ENCODE measurements around the gene PPP1CB.

PPP1CB gene

DNA sequence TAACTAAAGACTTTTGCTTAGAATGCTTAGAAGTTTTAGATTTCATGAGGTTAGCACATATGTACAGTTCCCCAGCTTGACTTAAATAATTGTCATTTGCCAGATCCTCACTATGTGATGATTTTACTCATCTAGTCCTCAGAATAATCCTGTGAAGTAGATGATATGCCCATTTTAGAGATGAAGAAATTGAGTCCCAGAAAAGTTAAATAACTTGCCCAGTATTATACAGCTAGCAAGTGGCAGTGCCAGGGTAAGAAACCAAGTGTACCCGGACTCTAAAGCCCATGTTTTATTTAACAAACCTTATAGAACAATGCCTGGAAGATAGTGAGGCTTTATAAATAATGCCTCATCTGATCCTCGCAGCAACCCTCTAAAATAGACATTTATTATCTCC, 87.3 kb downstream of the PPP1CB start:
- TF ChIP-seq, protein P1, sequence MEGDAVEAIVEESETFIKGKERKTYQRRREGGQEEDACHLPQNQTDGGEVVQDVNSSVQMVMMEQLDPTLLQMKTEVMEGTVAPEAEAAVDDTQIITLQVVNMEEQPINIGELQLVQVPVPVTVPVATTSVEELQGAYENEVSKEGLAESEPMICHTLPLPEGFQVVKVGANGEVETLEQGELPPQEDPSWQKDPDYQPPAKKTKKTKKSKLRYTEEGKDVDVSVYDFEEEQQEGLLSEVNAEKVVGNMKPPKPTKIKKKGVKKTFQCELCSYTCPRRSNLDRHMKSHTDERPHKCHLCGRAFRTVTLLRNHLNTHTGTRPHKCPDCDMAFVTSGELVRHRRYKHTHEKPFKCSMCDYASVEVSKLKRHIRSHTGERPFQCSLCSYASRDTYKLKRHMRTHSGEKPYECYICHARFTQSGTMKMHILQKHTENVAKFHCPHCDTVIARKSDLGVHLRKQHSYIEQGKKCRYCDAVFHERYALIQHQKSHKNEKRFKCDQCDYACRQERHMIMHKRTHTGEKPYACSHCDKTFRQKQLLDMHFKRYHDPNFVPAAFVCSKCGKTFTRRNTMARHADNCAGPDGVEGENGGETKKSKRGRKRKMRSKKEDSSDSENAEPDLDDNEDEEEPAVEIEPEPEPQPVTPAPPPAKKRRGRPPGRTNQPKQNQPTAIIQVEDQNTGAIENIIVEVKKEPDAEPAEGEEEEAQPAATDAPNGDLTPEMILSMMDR (IDR thresholded peaks at IDR 0.05): no peak

DNA sequence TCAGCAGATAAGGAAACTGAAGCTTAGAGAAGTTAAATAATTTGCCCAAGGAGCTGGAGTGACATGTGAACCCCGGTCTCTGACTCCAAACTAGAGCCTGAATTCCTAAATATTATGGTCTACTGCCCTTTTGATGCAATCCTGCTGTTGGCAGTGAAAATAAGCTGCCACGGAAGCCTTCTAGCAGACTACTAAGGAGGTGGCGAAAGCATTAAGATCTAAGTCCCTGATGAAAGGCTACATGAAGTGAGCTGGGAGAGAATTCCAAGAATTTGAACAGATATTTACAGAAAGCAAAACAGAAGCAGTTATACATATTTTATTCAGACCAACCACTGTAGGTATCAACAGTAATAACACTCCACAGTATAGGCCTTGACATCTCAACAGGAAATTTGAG, 90.4 kb downstream of the PPP1CB start:
- TF ChIP-seq, protein P1 (IDR thresholded peaks at IDR 0.05): no peak
